C4-2B (cell line): ENCODE data around the gene PCED1B.

Source experiments
- CTCF ChIP-seq: fragments of 450-650 bp; conservative IDR thresholded peaks from 2 replicates; pipeline ENCODE4 v1.5.1; 2017; ENCODE audit warnings: mild to moderate bottlenecking
- ZFX ChIP-seq: fragments of 450-650 bp; IDR thresholded peaks from 2 replicates; pipeline ENCODE4 v1.6.1; 2017

GRCh38 chr12:47249719-47250357 is 170.4 kb downstream of the PCED1B start:
- TF ChIP-seq CTCF: no peak
- no peak for TF ChIP-seq ZFX
